ENCODE measurements around the gene POLR1H. TPM values are rescaled to one million over a fixed set of nuclear protein-coding genes. Genes with fewer than 3 reads are reported as not detected.

Gene POLR1H
- total RNA-seq, 1 experiment from 2014 or later = 40.0 TPM

- peak within 1 kb of the TSS; percentile 75 for H3K4me3 ChIP-seq (ENCODE audit: low read length)
- DNase-seq = no peak
- TF ChIP-seq CTCF (conservative IDR thresholded peaks at IDR 0.05; ENCODE audit: low read depth, low read length) (no peak), EZH2phosphoT487 (IDR thresholded peaks at IDR 0.05; ENCODE audit: borderline replicate concordance, low read length) (no peak), EZH2 (IDR thresholded peaks at IDR 0.05; ENCODE audit: low read length, unreplicated experiment) (no peak)
- H3K36me3 ChIP-seq (ENCODE audit: low read depth, low read length) = no peaks in the 10 kb centered on the region
- no TSS peak for BruUV-seq (replicated peaks)
- no peaks in the 10 kb centered on the region for H3K9me3 ChIP-seq (ENCODE audit: low read length)
- ATAC-seq = peak; percentile 17
- no peak within 1 kb of the TSS for H3K27ac ChIP-seq (ENCODE audit: low read length)
- 0 out of 2 replicates have a peak, but pooled peaks cover 3% of the 10 kb centered on the region for H3K27me3 ChIP-seq (ENCODE audit: low read length)
- no peaks in the 10 kb centered on the region for H3F3A ChIP-seq (ENCODE audit: low read length, unreplicated experiment)
- no peaks in the 10 kb centered on the region for H3K9me2 ChIP-seq (replicated peaks; ENCODE audit: low read length)
- no peaks in the 10 kb centered on the region for H4K20me1 ChIP-seq (ENCODE audit: low read length)
- CTCF ChIA-PET = no interaction called here
- H3K79me2 ChIP-seq (ENCODE audit: low read length) = no peaks in the 10 kb centered on the region; the same call in 1 of the 2 replicates
- H3K9ac ChIP-seq (ENCODE audit: low read length) = no peak within 1 kb of the TSS
- H3K4me1 ChIP-seq (ENCODE audit: insufficient read depth, low read length) = peaks cover 40% of the 10 kb centered on the region
- POLR2A ChIA-PET (ENCODE audit: unreplicated experiment) = no interaction called here
- H3K4me2 ChIP-seq (ENCODE audit: low read length) = peak within 1 kb of the TSS; percentile 99
- intact Hi-C loops (cut with micrococcal nuclease) = loop anchor here (2.0 kb wide), 1 partner anchor 26 kb away; no protein-coding TSS in a partner anchor
- H2AFZ ChIP-seq (ENCODE audit: low read length) = peak within 1 kb of the TSS; percentile 66
Measured at GRCh38 chr6:30075094-30075789, 14.2 kb downstream of the POLR1H start, which contains the start of gene RNF39. RNF39 (minus strand) TSS chr6:30075769; CDS start chr6:30075585, 184 bp downstream.

GRCh38 chr6:30075790-30076732, 15.0 kb downstream of the POLR1H start:
- ChIA-PET CTCF (interaction anchor here (1.2 kb wide), 1 partner anchor 26 kb away, joined by 3 read pairs; no protein-coding TSS in a partner anchor), POLR2A (ENCODE audit: unreplicated experiment) (no interaction called here)
- Histone ChIP-seq H3K27me3 (ENCODE audit: low read length) (0 out of 2 replicates have a peak, but pooled peaks cover 3% of the 10 kb centered on the region), H3K4me3 (ENCODE audit: low read length) (peak overlapping the region; percentile 75), H3K4me1 (ENCODE audit: insufficient read depth, low read length) (peaks cover 40% of the 10 kb centered on the region), H3F3A (ENCODE audit: low read length, unreplicated experiment) (no peaks in the 10 kb centered on the region), H3K4me2 (ENCODE audit: low read length) (peak overlapping the region; percentile 99), H4K20me1 (ENCODE audit: low read length) (no peaks in the 10 kb centered on the region), H3K9me2 (replicated peaks; ENCODE audit: low read length) (no peaks in the 10 kb centered on the region), H3K36me3 (ENCODE audit: low read depth, low read length) (no peaks in the 10 kb centered on the region), H3K9ac (ENCODE audit: low read length) (no peak overlapping the region), H3K9me3 (ENCODE audit: low read length) (no peaks in the 10 kb centered on the region), H2AFZ (ENCODE audit: low read length) (peak overlapping the region; percentile 66), H3K27ac (ENCODE audit: low read length) (no peak overlapping the region), H3K79me2 (ENCODE audit: low read length) (no peaks in the 10 kb centered on the region; the same call in 1 of the 2 replicates)
- DNase-seq (peak; percentile 89), ATAC-seq (peak; percentile 60)
- intact Hi-C loops (cut with micrococcal nuclease) = loop anchor here (2.0 kb wide), 1 partner anchor 25 kb away; no protein-coding TSS in a partner anchor
- BruUV-seq (replicated peaks) = TSS peak; percentile 25
- TF ChIP-seq EZH2 (IDR thresholded peaks at IDR 0.05; ENCODE audit: low read length, unreplicated experiment) = no peak
- peak; percentile 70 for TF ChIP-seq CTCF (conservative IDR thresholded peaks at IDR 0.05; ENCODE audit: low read depth, low read length)
- peak; percentile 85 for TF ChIP-seq EZH2phosphoT487 (IDR thresholded peaks at IDR 0.05; ENCODE audit: borderline replicate concordance, low read length)

Data from PC-3 (cell line).